GM19240 (cell line): ENCODE results near the gene BOLA1.
"Not testable (repeated sequence)": the region's sequence is repeated elsewhere in the genome, so short reads cannot be mapped to it uniquely, and the experiment has no call there.

Experiments
- DNase-seq: peaks from one replicate; pipeline ENCODE4 v3.0.0; 2011; ENCODE audit warnings: low spot score; ENCODE audit not compliant: insufficient read length

BOLA1 gene

DNA sequence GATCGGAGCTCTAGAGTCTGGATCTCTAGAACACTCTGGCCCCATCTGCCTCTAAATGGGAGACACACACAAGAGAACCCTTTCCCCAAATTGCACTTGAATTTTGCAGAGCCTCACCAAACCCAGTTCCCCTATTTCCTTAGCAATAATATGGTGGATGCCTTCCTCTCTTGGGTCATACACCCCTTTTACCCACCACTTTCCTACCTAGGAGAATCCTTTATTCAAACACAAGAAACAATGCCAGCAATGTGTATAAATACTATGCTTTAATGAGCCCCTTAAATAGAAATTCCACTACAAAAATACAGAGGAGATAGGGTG, 29.0 kb downstream of the BOLA1 start:
- no peak for DNase-seq

- DNase-seq = no peak
Observed at GRCh38 chr1:149929856-149930255, 30.5 kb downstream of the BOLA1 start.

- no peak for DNase-seq
Observed at GRCh38 chr1:149931212-149931790, 31.9 kb downstream of the BOLA1 start.

GRCh38 chr1:149932474-149932873, 33.1 kb downstream of the BOLA1 start:
- DNase-seq = no peak

- DNase-seq = no peak
Observed at GRCh38 chr1:149933208-149933607, 33.8 kb downstream of the BOLA1 start.

GRCh38 chr1:149934356-149934755, 35.0 kb downstream of the BOLA1 start:
- no peak for DNase-seq

- DNase-seq = no peak
Observed at GRCh38 chr1:149936170-149936991, 37.0 kb downstream of the BOLA1 start, which contains the start of gene MTMR11. Gene MTMR11 (minus strand): TSS chr1:149936879. CDS start chr1:149936647, 232 bp downstream.

DNA sequence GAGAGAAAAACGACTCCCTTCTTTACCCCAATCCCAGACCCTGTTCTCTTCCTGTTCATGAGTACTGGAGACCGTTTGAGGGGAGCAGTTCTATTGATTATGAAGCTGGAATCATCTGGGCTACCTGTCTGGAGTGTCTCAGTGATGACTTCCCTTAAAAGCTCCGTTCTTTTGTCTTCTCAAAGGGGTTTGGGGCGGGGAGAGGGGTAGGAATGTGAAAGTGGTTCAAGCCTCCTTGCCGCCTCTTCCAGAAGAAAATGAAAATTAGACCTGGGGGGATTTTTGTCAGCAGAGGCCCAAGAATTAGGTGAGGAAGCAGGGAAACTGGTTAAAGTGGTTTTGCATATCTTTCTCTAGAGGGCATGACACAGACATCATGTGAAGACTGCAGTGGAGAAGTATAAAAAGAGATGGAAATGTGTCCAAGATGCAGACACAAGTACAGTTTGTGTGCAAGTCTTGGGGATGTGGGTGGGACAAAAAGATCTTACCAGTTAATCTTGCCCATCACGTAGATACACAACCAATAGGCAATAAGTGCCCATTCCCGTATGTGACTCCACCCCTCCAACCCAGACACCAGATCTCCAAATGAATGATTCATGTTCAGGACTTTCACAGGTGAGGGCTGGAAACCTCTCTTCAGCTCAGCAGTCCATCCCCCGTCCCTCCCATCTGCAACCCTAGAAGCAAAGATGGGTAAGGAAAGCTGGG, 37.8 kb downstream of the BOLA1 start:
- no peak for DNase-seq

DNA sequence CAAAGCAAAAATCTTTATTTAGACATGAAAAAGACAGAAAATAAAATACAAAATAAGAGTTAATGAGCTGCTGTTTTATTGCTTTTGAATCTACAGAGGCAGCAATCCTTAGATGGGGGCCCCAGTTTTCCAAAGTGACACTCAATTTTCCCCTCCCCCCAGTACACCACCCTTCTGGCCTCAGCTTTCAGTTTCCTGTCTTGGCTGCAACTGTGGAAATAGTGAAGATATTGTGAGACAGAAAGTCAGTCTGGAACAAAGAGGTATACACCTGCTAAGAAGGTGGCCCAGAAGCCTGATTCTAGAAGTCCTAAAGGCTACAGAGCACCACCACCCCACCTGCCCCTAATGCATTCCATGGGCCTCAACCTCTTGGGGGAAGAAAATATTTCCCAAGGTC, 38.4 kb downstream of the BOLA1 start:
- no peak for DNase-seq

- not testable (repeated sequence) for DNase-seq
Observed at GRCh38 chr1:149938668-149939003, 39.3 kb downstream of the BOLA1 start.

DNA sequence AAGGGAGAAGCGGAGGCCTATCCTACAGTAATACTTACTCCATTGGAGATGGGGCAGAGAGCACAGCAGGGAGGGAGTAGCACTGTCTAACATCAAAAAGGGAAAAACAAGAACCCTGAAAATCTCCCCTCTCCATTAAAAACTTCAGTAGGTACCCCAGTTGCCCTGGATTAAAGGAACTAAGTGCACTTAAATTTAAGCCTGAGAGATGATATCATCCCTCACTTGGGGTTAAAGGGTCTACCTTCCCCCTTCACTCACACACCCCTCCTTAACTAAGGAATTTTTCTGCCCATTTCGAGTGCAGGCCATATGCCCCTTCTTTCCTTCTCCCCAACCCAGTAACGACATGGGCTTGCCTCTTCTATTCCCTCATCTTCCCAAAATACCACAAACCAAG, 41.1 kb downstream of the BOLA1 start:
- no peak for DNase-seq

GRCh38 chr1:149942207-149942606, 42.8 kb downstream of the BOLA1 start:
- DNase-seq = no peak

DNA sequence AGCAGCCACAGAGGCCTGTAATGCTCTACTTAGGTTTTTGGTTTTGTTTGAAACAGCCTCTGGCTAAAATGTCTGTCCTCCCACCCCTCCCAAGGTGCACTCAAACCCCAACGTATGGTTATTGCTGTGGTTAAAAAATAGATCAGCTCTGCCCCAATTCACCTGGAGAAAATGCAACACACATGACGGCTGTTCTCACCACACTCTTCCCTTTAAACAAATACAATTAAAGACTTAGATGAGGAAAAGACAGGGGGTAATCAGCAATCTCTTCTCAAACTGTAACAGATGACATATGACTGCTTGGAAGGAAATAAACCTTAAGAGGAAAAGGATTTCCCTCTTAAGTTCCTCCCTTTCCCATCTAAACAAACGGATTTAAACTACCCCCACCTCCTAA, 43.5 kb downstream of the BOLA1 start:
- no peak for DNase-seq

DNA sequence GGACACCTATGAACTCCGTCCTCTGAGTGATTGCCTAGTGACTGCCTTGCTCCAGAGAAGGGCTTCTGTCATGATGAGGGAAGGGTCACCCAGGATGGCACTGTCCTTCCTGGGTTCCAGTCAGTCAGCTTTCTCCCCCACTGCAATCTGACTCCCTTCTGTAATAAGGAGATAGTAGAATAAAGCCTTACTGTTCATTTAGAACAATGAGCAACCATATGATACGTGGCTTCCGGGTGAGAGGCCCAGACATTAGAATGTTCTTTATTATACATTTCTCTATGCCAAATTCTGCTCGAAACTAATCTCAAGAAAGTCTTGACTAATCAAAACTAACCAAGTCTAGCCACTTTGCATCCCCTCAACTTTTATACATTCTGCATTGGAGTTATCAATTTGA, 45.8 kb downstream of the BOLA1 start:
- DNase-seq = no peak

- no peak for DNase-seq
Observed at GRCh38 chr1:149949911-149950310, 50.5 kb downstream of the BOLA1 start.
